Activated CD8-positive, alpha-beta memory T cell treated with anti-CD3 and anti-CD28 coated beads for 1 hour (primary cell): Measurements from ENCODE around the gene TJP1.

ENCODE experiments used
- DNase-seq, 2 donors: peaks; one replicate each; pipeline ENCODE4 v3.0.0-alpha.2; 2020; ENCODE audit warnings: low read depth in 1 of 2; ENCODE audit errors: extremely low read depth in 1 of 2

TJP1 gene

DNA sequence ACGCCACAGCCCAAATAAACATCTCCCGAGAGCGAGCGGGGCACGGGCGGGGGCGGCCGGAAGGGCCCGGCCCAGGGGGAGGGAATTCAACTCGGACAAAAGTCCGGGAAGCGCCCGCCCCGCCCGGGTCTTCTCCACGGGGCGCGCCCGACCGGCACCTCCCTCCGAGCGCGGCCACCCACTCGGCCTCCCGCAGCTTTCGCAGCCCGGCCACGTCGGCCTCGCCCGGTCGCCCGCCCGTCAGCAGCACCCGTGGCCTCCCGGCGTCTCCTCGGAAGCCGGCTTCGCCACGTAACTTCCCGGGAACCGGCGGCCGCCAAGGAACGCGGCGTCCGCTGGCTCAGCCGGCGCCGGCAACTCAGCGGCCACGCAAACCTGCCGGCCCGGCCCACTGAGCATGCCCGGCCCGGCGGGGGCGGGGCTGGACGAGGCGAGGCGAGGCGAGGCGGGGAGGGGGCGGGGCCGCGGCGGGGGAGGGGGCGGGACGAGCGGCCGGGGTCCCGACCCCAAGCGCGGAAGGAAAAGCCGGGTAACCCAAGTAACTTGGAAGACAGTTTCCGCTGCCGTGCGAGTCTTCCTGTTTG is at the start of gene TJP1:
Gene TJP1 (minus strand): TSS at position 369 of the 584 bp plus-strand sequence. CDS start 440 bp downstream, outside the sequence.
- DNase-seq: no peak

DNA sequence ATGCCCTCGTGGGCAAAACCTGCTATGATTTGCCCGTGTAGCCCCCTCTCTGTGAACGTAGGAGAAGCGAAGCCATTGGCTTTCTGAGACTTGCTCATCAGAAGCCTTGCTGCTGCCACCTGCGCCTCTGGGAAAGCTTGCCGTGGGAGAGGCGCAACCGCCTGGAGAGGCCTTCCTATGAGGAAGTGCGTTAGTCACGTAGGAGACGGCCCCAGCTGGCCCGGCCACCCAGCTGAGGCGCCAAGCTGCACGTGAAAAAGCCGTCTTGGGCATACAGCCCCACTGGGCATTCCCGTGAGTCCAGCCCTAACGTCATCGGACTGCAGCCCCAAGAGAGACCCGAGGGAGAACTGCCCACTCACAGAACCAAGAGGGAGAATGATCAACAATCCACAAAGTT is 49.1 kb upstream of the TJP1 start:
- no peak for DNase-seq

DNA sequence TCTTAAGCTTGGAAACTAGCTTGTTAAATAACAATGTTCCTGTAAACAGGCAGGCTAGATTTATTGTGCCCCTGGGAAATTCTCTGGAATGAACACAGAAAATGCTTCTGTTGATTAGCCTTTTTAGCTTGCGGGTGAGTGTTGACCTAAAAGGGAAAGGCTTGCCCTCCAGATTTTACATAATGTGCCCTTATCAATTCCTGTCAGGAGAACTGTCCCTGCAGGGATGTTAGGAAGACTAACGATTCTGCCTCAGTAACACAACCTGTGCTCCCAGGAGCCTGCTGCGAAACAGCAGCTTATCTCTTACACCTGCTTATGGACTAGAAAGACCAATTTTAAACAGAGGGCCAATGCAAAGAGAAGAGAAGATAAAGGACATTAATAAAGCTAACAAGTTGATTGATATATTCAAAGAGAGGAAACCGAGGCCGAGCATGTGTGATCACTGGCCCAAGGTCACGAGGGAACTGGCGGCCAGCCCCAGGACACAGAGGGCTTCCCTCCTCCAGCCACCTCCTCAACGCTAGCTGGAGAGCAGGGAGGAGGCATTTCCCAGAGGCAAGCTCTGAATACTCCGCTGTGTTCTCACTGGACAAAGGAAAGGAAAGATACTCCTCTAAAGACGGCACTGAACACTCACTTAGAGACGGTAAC is 48.4 kb upstream of the TJP1 start:
- DNase-seq: no peak

DNA sequence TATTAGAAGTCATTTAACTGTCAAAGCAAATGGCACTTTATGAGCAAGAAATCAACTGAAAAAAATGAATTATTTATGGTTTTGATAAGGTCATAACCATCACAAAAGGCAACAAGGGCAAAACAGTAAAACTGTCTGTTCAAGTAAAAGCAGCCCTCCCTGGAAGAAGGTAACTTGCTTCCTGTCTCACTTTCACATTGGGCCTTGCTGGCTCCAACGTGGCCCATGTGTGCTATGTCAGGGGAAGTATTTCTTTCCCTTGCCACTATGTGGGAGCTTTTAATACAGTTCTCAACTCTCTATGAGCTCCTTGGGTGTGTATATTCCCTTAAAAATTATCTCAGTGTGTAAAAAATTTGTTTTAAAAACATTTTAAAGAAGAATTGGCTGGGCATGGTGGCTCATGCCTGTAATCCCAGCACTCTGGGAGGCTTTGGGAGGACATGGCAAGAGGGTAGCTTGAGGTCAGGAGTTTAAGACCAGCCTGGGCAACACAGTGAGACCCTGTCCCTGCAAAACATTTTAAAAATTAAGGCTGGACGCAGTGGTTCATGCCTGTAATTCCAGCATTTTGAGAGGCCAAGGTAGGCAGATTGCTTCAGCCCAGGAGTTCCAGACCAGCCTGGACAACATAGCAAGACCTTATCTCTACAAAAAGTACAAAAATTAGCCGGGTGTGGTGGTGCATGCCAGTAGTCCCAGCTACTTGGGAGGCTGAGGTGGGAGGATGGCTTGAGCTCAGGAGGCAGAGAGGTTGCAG is 45.2 kb upstream of the TJP1 start:
- no peak for DNase-seq

DNA sequence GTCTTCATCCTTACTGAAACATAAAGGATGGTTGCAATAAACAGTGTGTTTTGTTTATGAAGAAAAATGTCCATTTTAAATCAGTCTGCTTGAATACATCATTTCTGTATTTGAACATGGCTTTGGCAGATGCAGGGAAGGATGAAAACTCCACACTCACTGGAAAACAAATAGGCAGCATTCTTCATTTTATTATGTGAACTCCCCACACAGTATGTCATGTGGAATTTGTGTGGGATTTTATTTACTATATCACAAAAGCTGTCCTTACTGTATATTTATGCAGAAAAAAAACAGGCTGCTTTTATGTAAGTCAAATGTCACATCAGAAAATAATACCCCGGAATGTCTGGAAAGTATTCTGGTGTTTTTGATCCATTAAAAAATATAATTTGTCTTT is 44.1 kb upstream of the TJP1 start:
- no peak for DNase-seq

DNA sequence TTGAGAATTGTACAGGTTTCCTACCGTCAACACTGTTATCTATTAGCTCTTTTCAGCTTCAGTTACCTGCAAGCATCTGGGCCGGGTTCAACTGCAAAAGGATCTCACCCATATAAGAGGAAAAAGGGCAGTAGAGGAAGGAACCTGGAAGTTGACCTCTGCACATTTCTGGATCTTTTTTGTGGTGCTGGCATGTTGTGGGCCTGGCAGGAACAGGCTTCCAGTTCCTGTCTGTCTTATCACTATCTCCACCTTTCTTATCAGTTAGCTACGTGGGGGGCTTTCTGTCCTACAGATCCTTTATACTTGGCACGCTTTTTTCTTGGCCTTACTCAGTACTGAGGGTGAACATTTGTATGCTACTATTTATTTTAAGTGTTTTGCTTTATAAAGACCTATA is 42.2 kb upstream of the TJP1 start:
- no peak for DNase-seq

DNA sequence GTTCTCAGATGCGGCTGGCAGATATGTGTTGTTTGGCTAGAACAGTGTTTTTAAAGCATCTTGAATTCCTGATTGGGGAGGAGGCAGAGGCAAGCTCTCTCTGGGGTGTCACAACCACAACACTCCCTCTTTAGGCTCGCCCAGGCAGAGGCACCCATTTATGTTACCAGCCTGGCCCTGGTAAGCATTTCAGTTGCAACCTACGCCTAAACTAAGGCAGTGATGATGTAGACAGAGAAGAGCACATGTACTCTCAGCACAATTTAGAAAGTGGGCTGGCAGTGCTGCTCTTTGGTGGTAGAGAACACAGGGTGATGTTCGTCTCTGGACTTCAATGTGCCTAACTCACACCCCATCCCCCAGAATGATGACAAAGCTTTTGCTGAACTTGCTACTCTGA is 41.2 kb upstream of the TJP1 start:
- DNase-seq: no peak

DNA sequence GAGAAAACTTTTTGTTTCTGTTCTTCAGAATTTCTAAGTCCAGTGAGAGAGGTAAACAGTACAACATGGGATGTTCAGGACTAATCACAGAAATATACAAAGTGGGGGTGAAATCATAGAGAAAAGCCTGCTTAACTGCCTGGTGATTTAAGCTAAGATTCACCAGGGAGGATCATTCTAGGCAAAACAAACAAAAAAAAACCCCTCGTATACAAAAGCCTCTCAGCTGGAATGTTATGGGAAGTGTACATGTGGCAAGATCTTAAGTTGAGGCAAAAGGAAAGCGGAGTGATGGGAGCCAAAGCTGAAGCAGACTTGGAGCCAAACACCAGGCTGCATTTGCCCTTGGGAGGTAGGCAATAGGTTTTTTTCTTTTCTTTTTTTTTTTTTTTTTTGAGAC is 40.0 kb upstream of the TJP1 start:
- DNase-seq: no peak

DNA sequence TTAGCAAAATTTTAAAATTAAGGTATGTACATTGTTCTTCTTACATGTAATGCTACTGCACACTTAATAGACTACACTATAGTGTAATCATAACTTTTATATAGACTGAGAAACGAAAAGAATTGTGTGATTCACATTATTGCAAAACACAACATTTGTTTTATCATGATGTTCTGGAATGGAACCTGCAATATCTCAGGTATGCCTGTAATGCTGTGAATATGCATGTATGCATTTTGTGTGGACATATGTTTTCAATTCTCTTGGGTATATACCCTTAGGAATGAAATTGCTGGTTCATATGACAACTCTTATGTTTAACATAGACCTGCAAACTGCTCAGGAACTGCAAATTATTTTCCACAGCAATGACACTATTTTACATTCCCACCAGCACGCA is 38.6 kb upstream of the TJP1 start:
- DNase-seq: no peak

DNA sequence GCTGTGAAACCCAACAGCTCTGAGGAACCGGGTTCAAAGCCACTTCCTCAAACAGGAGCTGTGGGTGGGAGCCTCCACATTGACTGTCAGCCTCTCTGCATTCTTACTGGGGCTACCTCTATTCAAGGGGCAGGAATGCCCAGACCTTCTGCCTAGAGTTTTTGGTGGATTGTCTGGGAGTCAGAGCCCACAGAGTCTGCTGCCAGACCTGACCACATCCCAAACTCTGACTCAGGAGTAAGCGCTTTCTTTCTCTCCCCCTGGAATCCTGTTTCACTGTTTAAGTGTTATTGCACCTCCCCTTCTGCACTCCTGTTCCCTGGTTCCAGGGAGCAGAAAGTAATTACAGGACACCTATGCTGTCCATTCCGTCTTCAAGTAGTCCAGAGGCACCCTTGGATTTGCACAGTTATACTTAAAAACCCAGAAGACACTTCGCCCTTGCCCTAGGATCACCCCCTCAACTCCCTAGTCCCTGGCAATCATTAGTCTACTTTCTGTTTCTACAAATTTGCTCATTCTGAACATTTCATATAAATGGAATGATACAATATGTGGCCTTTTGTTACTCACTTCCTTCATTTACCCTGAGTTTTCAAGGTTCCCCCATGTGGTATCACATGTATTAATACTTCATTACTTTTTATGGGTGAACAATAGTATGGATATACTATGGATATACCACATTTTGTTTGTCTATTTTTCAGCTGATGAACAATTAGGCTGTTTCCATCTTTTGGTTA is 37.9 kb upstream of the TJP1 start:
- no peak for DNase-seq

DNA sequence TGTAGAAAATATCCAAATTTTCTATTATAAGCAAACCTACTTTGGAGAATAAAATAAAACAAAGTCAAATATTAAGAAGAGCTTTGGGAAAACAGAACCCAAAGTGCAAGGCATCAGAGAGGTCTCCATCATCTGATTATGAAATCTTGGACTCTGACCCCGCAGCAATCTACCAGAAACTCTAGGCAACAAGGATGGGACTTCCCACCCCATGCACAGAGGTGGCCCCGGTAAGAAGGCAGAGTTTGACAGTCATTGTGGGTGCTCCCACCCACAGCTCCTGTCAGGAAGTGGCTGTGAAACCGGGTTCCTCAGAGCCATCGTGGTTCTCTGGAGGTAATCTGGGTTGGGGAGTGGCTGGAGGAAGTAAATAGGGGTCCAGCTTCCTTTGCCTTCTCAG is 37.0 kb upstream of the TJP1 start:
- no peak for DNase-seq

DNA sequence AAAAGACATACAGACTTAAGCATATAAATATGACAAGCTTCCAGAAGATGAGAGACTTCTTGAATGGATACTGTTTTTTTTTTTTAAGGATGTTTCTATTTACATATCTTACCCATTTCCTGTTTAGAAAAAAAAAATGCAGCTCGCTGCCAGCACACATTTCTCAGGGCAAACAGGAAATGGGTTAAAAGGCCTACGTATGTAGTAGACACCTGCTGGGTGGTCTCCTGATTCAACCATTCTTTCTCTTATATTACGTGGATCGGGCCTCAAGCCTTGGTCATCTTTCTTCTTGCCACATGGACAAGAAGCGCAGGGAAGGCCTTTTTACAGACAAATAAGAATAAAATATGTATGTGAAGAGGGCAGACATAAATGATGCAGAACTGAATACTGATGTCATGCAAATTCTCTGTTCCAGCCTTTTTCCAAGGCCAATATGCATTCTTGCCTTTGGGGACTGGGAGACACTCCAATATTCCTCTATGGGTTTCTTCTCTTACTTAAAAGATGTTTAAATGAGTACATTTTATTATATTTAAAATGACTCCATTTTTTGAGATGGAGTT is 35.0 kb upstream of the TJP1 start:
- DNase-seq: no peak

DNA sequence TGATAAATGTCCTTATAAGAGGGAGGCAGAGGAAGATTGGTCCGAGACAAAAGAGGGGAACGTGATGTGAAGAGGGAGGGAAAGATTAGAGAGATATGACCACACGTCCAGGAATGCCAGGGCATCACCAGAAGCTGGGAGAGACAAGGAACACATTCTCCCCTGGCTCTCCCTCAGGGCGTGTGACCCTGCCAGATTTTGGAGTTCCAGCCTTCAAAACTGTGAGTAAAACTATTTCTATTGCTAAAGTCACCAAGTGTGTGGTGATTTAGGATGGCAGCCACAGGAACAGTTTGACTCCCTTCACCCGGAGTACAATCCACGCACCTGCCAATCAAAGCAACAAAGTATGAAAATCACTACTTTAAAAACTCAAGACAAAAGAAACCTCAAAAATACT is 32.1 kb upstream of the TJP1 start:
- DNase-seq: no peak

DNA sequence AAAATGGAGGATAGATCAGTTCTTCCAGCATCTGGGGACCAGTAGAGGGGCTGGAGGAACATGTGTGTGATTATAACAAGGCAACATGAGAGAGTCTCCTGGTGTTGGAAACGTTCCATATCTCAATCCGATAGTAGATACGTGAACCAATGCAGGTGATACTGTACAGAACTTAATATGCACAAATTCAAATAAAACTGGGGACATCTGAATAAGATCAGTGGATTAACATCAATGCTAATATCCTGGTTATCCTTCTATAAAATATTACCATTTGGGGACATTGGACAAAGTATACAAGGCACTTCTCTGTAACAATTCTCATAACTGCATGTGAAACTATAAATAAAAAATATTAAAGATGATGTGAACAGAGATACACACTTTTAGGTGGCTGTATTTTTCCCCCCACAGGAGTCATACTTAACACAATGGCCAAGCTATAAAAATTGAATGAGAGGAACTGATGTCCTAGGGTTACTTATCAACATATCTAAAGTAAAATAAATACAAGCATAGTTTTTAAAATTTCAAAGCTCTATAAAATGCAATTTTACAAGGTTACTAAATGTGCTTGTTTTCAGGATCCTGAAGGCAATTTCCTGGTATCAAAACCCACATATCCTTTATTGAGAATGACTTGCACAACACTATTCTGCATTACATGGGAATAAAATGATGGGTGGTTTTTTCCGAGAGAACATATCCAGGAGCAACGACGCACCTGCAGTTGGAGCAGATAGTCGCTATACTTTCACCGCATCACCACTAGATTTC is 31.1 kb upstream of the TJP1 start:
- no peak for DNase-seq

DNA sequence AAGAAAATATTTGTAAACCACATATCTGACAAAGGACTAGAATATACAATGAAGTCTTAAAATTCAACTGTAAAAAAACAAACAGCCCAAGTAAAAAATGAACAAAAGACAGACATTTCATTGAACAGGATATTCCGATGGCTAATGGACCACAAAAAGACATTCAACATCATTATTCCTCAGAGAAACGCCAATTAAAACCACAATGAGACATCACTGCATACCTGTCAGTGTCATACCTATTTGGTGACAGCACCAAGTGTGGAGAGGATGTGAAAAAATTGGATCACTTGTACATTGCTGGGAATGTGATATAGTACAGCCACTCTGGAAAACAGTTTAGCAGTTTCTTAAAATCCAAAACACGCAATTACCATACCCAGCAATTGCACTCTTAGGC is 29.9 kb upstream of the TJP1 start:
- DNase-seq: no peak

DNA sequence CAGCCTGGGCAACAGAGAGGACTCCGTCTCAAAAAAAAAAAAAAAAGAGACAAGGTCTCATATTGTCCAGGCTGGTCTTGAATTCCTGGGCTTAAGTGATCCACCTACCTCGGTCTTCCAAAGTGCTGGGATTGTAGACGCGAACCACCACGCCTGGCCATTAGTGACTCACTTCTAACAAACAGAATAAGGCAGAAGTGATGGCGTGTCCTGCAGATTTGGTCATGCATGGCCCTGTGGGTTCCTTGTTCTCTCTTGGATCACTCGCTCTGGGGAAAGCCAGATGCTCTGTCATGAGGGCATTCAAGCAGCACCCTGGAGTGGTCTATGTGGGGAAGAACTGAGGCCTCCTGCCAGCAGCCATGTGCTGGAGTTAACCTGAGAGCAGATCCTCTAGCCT is 27.4 kb upstream of the TJP1 start:
- no peak for DNase-seq

DNA sequence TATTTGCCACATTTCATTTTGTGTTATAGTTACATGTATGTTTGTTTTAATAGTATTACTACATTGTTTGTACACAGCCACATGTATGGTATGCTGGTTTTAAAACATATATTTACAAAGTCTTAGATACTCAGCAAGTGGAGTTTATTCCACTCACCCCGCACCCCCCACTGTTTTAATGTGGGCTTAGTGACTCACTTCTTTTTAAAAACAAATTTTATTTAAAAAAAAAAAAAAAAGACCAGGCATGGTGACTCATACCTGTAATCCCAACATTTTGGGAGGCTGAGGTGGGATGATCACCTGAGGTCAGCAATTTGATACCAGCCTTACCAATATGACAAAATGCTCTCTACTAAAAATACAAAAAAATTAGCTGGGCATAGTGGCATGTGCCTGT is 26.9 kb upstream of the TJP1 start:
- DNase-seq: no peak

DNA sequence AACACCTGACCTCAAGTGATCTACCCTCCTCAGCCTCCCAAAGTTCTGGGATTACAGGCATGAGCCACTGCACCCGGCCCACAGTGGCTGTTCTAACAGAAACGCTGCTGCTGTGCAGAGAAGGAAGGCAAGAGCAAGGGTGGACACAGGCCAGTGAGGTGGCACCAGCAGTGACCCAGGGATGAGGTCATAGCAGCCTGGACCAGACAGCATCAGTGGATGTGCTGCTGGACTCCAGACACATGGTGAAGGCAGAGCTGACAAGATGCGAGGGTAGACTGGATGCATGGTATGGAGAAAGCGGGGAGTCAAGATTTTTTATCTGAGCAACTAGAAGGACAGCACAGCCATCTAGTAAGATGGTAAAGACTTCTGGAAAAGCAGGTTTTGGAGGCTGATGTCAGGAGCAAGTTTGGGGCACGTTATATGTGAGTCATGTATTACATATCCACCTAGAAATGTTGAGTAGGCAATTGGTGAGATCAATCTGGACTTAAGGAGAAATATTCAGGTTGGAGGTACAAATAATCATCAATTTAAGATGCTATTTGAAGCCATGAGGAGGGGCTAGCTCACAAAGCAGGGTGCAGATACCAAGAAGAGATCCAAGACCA is 22.1 kb upstream of the TJP1 start:
- no peak for DNase-seq

DNA sequence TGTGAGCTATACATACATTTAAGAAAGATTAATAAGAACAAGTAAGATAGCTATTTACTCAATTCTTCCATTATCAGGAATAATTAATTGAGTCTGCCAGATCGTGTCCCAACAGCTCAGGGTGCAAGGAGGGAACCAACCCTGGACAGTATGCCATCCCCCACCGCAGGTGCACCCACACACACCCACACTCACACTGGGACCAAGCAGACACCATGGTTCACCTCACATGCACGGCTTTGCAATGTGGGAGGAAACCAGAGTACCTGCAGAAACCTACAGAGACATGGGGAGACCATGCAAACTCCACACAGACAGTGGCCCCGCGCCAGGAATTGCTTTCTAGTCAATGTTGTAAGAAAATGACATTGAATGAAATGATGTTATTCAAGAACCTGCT is 20.0 kb upstream of the TJP1 start:
- no peak for DNase-seq

DNA sequence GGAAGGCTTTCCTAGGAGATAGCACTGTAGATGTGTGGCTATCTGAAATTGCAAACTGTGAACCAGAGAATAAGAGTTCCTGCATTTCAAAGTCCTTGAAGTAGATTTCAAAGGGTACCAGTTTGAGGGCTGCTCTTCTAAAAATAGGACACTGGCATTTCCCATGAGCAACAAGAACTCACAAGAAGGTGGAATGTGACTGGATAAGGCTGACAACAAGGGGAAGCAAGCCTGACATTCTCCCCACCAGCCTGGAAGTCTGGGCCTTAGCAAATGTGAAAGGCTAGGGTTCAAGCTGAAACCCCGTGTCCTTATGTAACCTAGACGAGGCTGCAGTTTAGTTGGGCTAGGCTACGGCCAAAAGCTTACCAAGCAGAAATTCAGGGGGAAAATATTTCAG is 18.7 kb upstream of the TJP1 start:
- DNase-seq: no peak
